ENCODE results near the gene LRRFIP2.

DNA sequence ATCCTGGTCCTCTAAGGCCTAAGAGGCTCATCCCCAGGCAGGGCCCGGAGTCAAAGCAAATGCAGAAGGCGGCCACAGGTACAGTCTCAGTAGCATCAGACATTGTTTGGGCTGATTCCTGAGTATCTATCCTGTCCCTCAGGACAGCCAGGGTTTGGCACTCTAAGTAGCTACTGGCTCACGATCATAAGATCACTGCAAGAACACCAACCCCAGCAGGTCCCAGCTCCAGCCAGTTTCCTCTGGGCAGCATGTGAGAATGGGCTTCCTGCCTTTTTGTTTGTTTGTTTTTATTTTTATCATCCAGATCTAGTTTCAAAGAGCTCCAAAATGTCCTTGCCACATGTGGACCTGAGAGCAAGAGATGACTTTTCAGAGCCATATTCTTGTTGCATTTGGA is 32.7 kb downstream of the LRRFIP2 start:
- no peak for TF ChIP-seq POLR2A (IDR thresholded peaks at IDR 0.05)
- TF ChIP-seq, protein P1, sequence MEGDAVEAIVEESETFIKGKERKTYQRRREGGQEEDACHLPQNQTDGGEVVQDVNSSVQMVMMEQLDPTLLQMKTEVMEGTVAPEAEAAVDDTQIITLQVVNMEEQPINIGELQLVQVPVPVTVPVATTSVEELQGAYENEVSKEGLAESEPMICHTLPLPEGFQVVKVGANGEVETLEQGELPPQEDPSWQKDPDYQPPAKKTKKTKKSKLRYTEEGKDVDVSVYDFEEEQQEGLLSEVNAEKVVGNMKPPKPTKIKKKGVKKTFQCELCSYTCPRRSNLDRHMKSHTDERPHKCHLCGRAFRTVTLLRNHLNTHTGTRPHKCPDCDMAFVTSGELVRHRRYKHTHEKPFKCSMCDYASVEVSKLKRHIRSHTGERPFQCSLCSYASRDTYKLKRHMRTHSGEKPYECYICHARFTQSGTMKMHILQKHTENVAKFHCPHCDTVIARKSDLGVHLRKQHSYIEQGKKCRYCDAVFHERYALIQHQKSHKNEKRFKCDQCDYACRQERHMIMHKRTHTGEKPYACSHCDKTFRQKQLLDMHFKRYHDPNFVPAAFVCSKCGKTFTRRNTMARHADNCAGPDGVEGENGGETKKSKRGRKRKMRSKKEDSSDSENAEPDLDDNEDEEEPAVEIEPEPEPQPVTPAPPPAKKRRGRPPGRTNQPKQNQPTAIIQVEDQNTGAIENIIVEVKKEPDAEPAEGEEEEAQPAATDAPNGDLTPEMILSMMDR (IDR thresholded peaks at IDR 0.05): no peak
